Right atrium auricular region (tissue), 2 donors: ENCODE data around the gene LONP2. TPM values are rescaled to one million over a fixed set of nuclear protein-coding genes. Genes with fewer than 3 reads are reported as not detected.
"Not testable (repeated sequence)": the region's sequence is repeated elsewhere in the genome, so short reads cannot be mapped to it uniquely, and the experiment has no call there.

Source experiments
- DNase-seq: peaks from one replicate; pipeline ENCODE4 v3.0.0-alpha.2; 2019; ENCODE audit warnings: low spot score
- H3K27ac ChIP-seq, 2 donors: fragments of 200-600 bp; sonication (generic); 1 replicate in 1 of 2; 2 replicates in 1 of 2; pipeline ENCODE4 v1.5.1; 2016 to 2019
- H3K27me3 ChIP-seq, 2 donors: fragments of 200-600 bp; sonication (generic); one replicate each; pipeline versions ENCODE4 v1.5.1 to v1.6.0; 2017 to 2019
- H3K36me3 ChIP-seq: fragments of 200-600 bp; sonication (generic); one replicate; pipeline ENCODE4 v1.5.1; 2016
- H3K4me1 ChIP-seq, 2 donors: fragments of 200-600 bp; sonication (generic); one replicate each; pipeline versions ENCODE4 v1.5.1 to v1.6.0; 2017 to 2019
- H3K4me3 ChIP-seq, 2 donors: fragments of 200-600 bp; sonication (generic); 1 replicate in 1 of 2; 2 replicates in 1 of 2; pipeline ENCODE4 v1.5.1; 2017 to 2019; ENCODE audit warnings: mild to moderate bottlenecking in 1 of 2, moderate library complexity in 1 of 2
- H3K9me3 ChIP-seq, 2 donors: fragments of 200-600 bp; sonication (generic); one replicate each; pipeline ENCODE4 v1.5.1; 2019
- CTCF ChIP-seq, 2 donors: fragments of 200-600 bp; sonication (generic); IDR thresholded peaks; one replicate each; pipeline ENCODE4 v1.5.1; 2019; ENCODE audit warnings: antibody characterized with exemption in 2 of 2
- total RNA-seq, 2 donors: library from RNA; depleted of rRNA; stranded (reverse); fragments of >200 nt; gene quantifications; one replicate each; pipeline ENCODE4 v1.1.0, GENCODE V29; 2016

Gene LONP2
- total RNA-seq, 2 donors from 2014 or later, result 37.2 to 48.9 TPM

- Histone ChIP-seq H3K27ac (peak overlapping the region in 1 of 2 donors; percentile 40), H3K36me3 (no peaks in the 10 kb centered on the region)
- no peak for TF ChIP-seq CTCF (IDR thresholded peaks at IDR 0.05)
Observed at GRCh38 chr16:48394355-48394703, 150.2 kb downstream of the LONP2 start.

GRCh38 chr16:48395375-48395774 is 151.3 kb downstream of the LONP2 start:
- Histone ChIP-seq H3K4me1 (no peaks in the 10 kb centered on the region), H3K4me3 (no peak overlapping the region), H3K27ac (no peak overlapping the region), H3K9me3 (no peaks in the 10 kb centered on the region), H3K27me3 (no peaks in the 10 kb centered on the region), H3K36me3 (no peaks in the 10 kb centered on the region)
- TF ChIP-seq CTCF (IDR thresholded peaks at IDR 0.05), result no peak
- no peak for DNase-seq

More at GRCh38 chr16:48394355-48394703, 150.2 kb downstream of the LONP2 start:
- Histone ChIP-seq H3K4me3 (no peak overlapping the region), H3K9me3 (no peaks in the 10 kb centered on the region), H3K4me1 (no peaks in the 10 kb centered on the region), H3K27me3 (no peaks in the 10 kb centered on the region)
- DNase-seq, result no peak

- not testable (repeated sequence) for H3K9me3 ChIP-seq, H3K36me3 ChIP-seq, H3K27ac ChIP-seq, H3K4me3 ChIP-seq, H3K27me3 ChIP-seq, H3K4me1 ChIP-seq, DNase-seq
Observed at GRCh38 chr16:48402547-48402946, 158.4 kb downstream of the LONP2 start.

GRCh38 chr16:48405153-48405552 is 161.1 kb downstream of the LONP2 start:
- no peaks in the 10 kb centered on the region for H3K27me3 ChIP-seq
- peaks cover 0 to 5% of the 10 kb centered on the region in 2 donors for H3K4me1 ChIP-seq
- DNase-seq, result no peak
- H3K9me3 ChIP-seq, result no peaks in the 10 kb centered on the region
- H3K36me3 ChIP-seq, result no peaks in the 10 kb centered on the region
- H3K27ac ChIP-seq, result no peak overlapping the region
- H3K4me3 ChIP-seq, result no peak overlapping the region
- no peak for TF ChIP-seq CTCF (IDR thresholded peaks at IDR 0.05)

GRCh38 chr16:48405907-48406306 is 161.8 kb downstream of the LONP2 start:
- DNase-seq, result no peak
- H3K9me3 ChIP-seq, result no peaks in the 10 kb centered on the region
- H3K27ac ChIP-seq, result no peak overlapping the region
- no peaks in the 10 kb centered on the region for H3K27me3 ChIP-seq
- H3K36me3 ChIP-seq, result no peaks in the 10 kb centered on the region
- peaks cover 0 to 8% of the 10 kb centered on the region in 2 donors for H3K4me1 ChIP-seq
- H3K4me3 ChIP-seq, result no peak overlapping the region
- TF ChIP-seq CTCF (IDR thresholded peaks at IDR 0.05), result no peak

Other genes with a start within 250 kb of the LONP2 start
- gene ABCC12, start 88.3 kb upstream of the LONP2 start, total RNA-seq, result not detected
- gene ABCC11, start 3.2 kb downstream of the LONP2 start, total RNA-seq, result not detected
- 10 to 100 TPM; 12.3 to 18.0 TPM for gene SIAH1, start 141.1 kb downstream of the LONP2 start, total RNA-seq